ENCODE results near the gene DOK6.

Gene DOK6

DNA sequence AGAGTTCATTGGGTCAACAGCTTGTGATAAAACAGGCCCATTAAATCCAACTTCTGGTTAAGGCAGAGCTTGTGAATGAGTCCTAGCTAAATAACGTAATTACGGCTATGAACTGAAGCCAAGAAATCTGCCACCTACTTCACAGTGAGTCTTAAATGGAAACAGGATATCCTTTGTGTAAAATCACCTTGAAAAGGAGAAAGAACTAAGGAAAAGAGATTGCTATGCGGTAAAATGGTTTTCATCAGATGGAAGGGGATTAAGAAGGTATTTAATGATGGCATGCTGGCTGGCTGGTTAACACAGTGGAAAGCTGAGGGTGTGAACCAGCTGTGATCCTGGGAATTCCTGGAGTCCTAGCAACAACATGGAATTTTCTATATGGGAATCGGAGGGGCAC lies 156.6 kb downstream of the DOK6 start:
- DNase-seq = no peak

DNA sequence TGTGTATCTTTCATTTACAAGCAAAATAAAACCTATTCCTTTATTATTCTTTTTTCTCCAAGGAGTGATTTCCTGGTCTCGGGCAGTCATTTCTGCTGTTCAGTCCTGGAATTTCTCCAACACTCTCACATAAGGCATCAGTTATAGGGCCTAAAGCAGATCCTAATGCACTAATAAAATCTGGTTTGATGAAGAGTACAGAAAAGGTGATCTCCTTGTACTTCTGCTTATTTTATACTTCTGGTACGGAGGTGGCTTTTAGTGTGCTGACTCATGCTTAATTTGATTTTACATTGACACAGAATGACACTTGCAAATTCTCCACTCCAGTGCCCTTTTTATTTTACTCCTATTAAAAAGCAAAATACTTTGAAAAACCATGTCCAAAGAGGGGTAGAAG lies 157.4 kb downstream of the DOK6 start:
- DNase-seq = no peak

DNA sequence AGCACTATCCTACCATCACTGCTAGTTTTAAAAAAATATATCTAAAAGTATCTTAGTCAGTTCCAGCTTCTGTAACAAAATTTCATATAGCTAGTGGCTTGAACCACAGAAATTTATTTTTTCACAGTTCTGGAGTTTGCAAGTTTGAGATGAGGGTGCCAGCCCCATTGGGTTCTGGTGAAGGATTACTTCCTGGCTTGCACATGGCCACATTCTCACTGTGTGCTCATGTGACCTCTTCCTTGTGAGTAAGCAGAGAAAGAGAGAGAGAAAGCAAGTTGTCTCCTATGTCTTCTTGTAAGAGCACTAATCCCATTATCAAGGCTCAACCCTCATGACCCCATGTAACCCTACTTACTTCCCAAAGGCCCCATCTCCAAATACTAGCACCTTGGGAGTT lies 158.9 kb downstream of the DOK6 start:
- DNase-seq = no peak

- no peak for DNase-seq
Observed at GRCh38 chr18:69564602-69565001, 163.9 kb downstream of the DOK6 start.

GRCh38 chr18:69567813-69568488 lies 167.3 kb downstream of the DOK6 start:
- DNase-seq = no peak

DNA sequence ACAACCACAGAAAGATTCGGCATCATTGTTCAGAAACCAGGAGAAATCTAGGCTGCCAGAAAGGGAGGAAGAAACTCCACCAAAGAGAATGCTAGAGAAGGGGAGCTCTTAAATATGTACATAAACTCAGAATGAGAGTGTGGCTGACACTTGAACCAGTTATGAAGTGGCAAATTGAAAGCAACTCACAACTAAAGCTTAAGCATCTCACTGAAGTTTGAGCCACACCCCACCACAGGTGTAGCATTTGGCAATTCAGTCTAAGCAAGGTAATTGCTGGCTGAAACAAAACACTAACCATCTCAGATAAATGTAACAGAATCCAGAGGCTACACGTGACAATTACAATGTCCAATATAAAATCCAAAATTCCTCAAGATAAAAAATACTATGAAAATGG lies 168.4 kb downstream of the DOK6 start:
- no peak for DNase-seq

DNA sequence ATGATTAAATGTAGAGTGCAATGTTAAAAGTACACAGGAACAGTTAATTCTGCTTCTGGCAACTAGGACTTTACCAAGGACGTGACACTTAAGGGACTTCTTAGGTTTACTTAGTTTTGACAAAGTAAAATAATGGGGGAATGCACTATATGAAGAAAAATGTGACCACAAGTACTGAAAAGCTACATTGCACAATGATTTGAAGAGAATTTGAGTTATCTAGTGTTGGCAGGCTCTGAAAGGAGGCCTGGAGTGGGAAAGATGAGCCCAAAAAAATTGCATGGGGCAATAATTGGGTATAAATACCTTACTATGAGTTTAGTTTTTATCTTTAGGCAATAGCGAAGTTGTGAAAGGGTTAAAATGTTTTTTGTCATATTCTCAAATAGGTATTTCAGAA lies 173.7 kb downstream of the DOK6 start:
- DNase-seq = no peak

DNA sequence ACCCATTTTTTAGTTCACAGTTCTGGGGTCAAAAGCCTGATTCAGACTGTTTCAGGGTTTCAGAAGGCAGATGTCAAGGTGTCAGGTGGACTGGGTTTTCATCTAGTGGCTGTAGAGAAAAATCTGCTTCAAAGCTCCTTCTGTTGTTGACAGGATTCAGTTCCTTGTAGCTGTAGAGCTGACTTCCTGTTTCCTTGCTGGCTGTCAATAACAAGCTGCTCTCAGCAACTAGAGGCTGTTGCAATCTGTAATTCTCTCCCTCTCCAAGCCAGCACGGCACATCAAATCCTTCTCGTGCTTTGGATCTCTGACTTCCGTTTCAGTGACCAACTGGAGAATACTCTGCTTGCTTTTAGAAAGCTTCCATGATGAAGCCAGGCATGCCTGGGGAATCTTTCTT lies 179.4 kb downstream of the DOK6 start:
- DNase-seq = no peak

- no peak for DNase-seq
Observed at GRCh38 chr18:69584429-69584828, 183.7 kb downstream of the DOK6 start.

GRCh38 chr18:69585696-69586095 lies 185.0 kb downstream of the DOK6 start:
- no peak for DNase-seq

DNA sequence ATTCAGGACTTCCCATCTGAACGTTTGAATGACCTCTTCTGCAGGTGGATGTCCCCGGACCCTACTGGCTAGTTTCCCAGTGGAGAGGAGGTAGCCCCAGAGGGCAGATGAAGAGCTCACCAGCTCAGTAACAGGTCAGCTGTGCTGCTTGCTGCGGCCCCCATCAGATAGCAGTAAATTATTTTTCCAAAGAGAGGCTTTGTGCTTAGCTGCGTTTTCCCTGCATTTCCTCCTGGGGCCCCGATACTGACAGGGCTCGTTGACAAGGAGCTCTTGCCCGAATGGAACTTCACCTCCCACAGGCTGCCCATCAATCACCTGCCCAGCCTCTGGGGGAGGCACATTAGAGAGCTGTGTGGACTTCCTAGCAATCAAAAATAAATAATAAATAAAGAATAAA lies 185.8 kb downstream of the DOK6 start:
- DNase-seq = no peak

DNA sequence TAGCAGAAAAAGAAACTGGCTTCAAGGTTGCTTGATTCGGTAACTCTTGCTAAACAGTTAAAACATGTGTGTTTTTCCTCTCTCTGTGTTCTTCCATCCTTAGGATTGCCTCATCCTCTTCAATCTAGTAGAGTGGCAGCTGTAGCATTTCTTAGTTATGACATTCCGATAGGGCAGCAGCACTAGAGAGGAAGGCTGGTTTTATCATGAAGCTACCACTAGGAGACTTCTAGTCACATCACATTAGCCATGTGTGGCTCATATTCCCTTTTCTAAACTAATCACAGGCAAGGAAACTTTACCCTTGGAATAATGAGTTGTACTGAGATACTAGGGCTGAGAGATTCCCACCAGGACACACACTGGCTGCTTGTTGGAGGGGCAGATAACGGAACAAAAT lies 187.6 kb downstream of the DOK6 start:
- no peak for DNase-seq

DNA sequence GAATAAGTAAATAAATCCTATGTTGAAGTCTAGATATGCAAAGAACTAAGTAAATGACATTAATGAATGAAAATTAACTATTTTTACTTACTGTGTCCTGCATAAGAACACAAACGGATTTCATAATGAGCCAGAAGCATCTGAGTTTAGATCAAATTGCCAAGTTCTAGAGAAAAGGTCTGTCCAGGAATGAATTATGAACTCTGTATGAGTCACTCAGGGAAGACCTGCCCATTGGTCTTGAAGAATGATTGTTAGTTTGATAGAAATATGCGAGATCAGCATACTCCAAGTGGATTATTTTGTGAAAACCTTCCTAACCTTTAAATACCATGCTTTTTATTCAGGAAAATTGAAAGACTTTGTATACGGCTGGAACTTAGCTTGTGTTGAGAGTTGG lies 189.5 kb downstream of the DOK6 start:
- no peak for DNase-seq

DNA sequence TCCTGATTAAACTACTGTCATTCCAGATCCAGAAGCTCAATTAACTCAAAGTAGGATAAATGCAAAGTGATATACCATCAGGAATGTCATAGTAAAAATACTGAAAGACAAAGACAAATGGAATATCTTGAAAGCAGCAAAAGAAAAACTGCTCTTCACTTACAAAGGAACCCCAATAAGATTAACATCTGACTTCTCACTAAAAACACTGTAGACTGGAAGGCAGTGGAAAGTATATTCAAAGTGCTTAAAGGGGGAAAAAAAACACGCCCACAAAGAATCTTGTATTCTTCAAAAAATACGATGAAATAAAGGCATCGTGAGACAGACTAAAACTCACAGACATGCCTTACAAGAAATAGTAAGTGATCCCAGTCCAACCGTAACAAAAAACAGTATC lies 195.7 kb downstream of the DOK6 start:
- DNase-seq = no peak

GRCh38 chr18:69597561-69597960 lies 196.9 kb downstream of the DOK6 start:
- DNase-seq = no peak

GRCh38 chr18:69599377-69599776 lies 198.7 kb downstream of the DOK6 start:
- no peak for DNase-seq

DNA sequence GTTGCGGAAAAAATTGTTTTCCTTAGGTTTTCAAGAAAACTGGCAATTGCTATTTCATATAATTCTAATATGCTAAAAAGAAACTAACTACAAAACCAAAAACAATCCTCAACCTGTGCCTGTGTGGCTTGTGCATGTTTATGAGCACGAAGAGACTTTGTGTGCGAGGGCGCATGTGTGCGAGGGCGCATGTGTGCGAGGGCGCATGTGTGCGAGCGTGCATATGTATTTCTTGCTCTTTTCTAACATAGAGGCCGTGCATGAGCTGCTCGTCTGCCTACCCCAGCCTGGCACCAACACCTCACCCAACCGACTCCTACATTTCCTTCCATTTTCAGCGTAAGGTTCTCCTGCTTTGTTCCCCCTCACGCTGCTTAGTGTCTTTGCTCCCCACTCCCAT lies 211.6 kb downstream of the DOK6 start:
- no peak for DNase-seq

- DNase-seq = no peak
Observed at GRCh38 chr18:69616114-69616513, 215.4 kb downstream of the DOK6 start.

- no peak for DNase-seq
Observed at GRCh38 chr18:69617408-69617807, 216.7 kb downstream of the DOK6 start.

DNA sequence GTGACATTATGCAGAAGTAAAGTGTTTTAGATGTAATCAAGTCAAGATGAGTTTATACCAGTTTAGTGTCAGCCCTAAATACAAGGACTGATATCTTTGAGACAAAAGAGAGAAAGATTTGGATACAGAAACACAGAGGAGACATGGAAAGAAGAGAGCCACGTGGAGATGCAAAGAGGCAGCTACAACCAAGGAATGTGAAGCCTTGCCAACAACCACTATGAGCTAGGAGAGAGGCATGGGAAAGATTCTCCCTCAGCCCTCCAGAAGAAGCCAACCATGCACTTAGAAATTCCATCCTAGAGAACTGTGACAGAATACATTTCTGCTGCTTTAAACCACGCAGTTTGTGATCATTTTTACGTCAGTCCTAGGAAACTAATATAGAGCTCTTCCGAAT lies 217.2 kb downstream of the DOK6 start:
- DNase-seq = no peak

DNA sequence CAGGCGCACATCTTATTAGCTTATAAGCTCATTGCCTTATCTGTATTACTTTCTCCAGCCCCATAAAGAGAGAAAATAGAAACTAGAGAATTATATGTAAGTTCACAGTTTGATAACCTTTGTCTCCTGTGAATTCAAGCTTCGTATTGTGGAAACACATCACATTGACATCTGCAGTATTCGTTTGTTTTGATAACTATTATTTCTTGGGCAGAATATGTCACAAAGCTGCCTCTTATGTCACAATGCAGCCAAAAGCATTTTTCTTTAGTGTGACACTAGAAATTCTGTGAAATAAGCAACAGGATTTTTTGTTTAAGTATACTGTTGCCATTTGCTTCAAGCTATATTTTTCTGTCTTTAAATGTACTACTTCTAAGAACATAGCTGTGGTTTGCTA lies 221.5 kb downstream of the DOK6 start:
- no peak for DNase-seq

GRCh38 chr18:69622961-69623360 lies 222.3 kb downstream of the DOK6 start:
- no peak for DNase-seq

DNA sequence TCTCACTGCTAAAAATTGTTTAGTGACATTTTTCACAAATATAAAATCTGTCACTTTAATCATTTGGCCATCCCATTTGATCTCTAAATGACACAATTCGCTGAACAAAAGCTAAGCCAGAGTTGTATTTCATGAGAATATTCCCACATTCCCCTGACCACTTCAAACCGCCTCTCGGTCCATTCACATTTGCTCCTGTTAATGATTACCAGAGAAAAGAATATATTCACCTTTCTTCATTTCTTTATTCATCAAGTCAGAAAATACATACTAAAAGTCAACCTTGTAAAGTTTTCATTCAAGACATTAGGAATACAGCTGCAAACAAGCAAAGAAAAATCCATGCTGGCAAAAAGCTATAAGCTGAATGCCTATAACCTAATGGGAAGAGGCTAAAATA lies 225.5 kb downstream of the DOK6 start:
- no peak for DNase-seq

DNA sequence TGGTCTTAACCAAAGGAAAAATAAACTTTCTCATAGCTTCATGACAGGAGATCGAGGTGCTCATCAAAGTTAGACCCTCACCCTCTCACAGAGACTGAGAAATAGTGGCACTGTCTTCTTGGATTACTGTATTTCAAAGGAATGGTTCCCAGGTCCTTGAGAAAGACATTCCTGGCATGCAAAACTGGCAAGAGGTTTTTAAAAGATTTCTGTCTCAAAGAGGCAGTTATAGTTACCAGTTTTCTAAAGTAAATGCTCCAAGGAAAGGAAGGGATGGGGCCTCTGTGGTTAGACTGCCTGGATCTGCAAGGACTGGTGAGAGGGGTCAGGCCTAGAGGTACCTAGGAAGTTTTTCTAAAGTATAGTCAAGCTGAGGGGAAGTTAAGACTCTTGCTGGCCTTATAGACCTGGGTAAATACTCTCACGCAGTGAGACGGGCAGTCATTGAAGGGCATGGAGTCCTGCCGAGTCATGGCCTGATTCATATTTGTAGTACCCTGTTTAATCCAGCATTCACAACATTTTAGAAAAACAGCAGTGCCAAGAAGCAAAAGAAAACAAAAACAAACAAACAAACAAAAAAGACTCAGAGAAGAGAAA lies 226.1 kb downstream of the DOK6 start:
- no peak for DNase-seq

GRCh38 chr18:69628774-69629359 lies 228.2 kb downstream of the DOK6 start:
- no peak for DNase-seq
